ENCODE measurements around the gene IFITM5.
A peak's percentile ranks its signal among the peaks of the same experiment; 100 is the strongest.
"Not testable (repeated sequence)": the region's sequence is repeated elsewhere in the genome, so short reads cannot be mapped to it uniquely, and the experiment has no call there.

IFITM5 gene

GRCh38 chr11:311013-311748 lies 11.9 kb upstream of the IFITM5 start:
- DNase-seq, result not testable (repeated sequence)

- not testable (repeated sequence) for DNase-seq
Measured at GRCh38 chr11:309979-310572, 10.8 kb upstream of the IFITM5 start.

DNA sequence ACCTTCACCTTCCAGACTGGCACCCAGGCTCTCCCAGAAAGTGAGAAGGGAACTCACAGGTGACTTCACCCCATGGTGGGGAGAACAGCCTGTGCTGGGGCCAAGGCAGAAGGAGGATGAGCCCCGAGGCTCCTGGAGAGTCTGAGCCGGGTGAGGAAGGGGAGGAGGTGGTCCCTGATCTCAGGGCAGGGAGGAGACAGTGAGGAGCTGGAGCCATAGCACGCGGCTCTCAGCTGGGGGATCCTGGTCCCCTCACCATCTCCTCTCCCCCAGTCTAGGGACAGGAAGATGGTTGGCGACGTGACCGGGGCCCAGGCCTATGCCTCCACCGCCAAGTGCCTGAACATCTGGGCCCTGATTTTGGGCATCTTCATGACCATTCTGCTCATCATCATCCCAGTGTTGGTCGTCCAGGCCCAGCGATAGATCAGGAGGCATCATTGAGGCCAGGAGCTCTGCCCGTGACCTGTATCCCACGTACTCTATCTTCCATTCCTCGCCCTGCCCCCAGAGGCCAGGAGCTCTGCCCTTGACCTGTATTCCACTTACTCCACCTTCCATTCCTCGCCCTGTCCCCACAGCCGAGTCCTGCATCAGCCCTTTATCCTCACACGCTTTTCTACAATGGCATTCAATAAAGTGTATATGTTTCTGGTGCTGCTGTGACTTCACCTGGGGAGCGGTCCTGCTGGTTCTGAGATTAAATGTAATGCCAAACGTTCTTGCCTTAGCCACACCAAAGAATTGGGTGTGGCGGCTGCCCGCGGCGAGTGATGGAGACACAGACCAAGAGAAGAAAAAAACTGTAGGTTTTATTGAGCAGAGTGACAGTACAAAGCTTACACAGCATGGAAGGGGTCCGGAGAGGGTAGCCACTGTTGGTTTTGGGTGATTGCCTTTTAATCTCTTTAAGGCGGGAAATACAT lies 9.7 kb upstream of the IFITM5 start:
- DNase-seq, result not testable (repeated sequence)

GRCh38 chr11:307766-308708 lies 8.7 kb upstream of the IFITM5 start, which contains the start of gene IFITM2:
TSS of gene IFITM2 (plus strand) at chr11:307816. CDS start at chr11:308193, 377 bp downstream.
- peak; percentile 91 for DNase-seq

DNA sequence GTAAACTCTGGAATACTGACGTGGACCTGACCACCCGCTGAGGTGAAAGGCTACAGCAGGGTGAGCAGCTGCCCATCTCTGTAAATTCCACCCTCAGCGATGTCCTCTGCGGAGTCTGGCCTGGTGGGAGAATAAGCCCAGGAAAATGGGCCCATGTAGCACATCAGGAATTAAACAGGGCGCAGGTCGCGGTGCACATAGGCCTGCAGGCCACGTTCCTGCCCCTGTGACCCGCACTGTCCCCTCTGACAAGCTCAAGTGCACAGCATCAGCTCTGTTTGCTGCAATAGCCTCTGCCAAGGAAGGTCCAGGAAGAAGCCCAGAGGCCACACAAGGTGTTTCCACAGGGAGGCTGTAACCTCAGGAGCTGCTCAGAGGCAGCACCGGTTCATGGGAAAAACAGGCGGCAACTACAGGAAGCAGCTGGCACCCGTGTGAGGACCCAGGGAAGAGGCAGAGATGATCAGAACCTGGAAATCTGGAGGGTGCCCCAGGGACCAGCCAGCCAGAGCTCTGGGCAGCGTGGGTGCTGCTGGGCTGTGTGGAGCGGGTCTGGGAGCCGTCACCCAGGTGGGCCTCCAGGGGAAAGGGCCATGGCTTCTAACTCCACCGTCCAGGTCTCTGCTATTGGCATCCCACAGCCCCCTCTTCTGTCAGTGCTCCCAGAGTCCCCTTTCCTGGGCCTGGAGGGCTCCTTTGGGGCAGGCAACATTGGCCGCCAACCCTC lies 7.5 kb upstream of the IFITM5 start:
- DNase-seq, result no peak

DNA sequence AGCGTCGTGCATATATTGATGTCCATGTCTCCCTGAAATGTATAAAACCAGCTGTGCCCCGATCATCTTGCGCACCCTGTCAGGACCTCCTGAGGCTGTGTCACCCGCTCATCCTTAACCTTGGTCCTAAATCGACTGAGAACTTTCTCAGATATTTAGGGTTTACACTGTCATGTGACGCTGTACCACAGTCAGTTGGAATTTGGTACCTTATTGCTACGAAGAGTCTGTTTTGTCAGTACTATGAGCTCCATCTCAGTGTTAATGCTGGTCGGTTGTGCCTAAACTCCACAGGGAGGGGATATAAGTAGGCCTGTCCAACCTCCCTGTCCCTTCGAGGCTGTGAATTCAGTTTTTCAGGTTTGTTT lies 6.5 kb upstream of the IFITM5 start:
- no peak for DNase-seq

- peak; percentile 80 for DNase-seq
Measured at GRCh38 chr11:304915-305843, 5.9 kb upstream of the IFITM5 start.

GRCh38 chr11:304061-304506 lies 4.8 kb upstream of the IFITM5 start:
- no peak for DNase-seq

DNA sequence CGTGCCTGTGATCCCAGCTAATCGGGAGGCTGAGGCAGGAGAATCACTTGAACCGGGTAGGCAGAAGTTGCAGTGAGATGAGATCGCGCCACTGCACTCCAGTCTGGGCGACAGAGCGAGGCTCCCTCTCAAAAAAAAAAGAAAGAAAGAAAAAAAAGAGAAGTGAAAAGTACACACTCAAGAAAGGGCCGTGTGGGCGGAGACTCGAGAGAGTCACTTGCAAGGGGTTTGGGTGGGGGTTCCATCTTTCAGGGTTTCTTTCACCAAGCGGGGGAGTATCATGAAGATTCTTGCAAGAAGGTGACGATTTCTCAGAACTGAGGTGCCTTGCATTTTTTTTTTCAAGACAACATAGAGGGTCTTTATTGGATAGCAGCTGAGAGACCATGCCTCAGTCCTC lies 4.0 kb upstream of the IFITM5 start:
- no peak for DNase-seq

DNA sequence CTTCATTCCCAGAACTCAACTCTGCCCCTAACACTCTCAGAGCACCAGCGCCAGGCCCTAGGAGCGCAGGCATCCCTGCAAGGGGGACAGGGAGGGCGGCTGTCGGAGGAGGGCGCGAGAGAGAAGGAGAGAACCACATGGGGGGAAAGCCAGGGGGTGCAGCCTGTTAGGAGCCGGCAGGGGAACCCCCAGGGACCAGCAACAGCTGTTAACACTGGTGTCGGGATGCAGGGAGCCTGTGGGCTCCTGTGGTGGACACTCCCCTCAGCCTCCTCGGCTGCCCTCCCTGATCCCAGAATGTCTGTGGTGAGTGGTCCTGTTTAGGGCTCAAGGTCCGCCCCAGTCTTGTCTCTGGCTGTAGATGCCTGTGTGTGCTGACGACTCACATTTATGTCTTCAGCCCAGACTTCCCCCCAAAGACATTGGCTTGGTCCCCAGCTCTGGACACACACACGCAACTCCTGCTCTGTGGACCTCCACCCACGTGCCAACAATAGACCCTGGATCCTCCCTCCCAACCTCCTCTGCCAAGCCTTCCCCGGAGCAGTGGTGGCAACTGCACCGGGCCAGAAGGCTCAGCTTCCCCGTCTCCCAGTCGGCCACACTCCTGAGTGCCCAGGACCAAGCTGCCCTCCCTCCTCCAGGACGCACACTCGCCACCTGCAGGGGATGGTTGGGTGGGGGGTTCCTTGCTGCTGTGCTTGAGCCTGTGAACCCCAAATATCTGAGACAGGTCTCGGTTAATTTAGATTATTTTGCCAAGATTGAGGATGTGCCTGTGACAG lies 817 bp upstream of the IFITM5 start:
- peak; percentile 25 for DNase-seq

DNA sequence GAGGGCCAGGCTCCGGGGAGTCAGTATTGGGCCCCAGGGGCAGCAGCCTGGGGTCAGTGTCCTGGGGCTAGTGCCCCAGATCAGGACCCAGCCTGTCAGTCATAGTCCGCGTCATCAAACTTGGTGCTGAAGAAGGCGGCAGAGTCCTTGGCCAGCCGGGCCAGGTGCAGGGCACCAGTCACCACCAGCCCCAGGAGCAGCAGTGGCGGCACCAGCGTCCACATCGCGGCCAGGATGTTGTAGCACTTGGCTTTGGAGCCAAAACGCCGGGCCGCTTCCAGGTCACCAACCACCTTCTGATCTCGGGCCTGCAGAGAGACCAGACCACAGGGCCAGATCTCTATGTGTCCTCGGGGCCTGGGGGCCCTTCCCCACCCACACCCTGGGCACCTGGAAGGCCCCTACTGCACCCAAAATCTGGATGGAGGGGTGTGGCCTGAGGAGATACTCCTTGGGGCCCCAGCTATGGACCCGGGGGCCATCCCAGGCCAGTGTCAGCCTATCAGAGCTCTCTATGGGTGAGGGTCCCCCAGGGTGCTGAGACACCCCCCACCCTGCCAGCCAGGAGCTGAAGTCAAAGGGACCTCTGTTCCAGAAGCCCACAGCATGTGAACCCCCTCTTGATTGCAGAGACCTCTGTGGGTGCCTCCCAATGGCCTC lies 790 bp downstream of the IFITM5 start:
- no peak for DNase-seq

GRCh38 chr11:297586-298405 lies 1.5 kb downstream of the IFITM5 start:
- peak; percentile 48 for DNase-seq

DNA sequence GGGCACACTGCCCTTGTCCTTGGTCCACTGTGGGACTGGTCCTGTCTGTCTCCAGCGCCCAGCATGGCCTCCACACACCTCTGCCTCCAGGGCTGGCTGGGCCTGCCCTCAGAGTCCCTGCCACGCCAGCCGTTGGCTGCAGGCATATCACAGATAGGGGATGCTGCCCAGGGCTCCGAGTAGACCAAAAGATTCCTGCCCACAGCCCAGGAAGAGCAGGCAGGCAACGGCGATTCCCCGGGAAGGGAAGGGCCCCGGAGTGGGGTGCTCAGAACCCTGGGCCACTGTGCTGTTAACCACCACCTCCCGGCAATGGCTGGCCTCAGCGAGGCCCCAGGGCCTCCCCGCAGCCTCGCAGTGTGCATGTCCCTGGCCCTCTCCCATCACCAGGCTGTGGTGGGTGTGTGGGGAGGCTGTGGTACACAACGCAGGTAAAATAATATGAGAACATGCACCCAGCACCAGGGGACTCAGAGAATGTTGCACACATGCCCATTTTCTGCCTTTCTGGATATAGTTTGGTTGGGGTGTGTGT lies 2.2 kb downstream of the IFITM5 start:
- DNase-seq, result no peak

DNA sequence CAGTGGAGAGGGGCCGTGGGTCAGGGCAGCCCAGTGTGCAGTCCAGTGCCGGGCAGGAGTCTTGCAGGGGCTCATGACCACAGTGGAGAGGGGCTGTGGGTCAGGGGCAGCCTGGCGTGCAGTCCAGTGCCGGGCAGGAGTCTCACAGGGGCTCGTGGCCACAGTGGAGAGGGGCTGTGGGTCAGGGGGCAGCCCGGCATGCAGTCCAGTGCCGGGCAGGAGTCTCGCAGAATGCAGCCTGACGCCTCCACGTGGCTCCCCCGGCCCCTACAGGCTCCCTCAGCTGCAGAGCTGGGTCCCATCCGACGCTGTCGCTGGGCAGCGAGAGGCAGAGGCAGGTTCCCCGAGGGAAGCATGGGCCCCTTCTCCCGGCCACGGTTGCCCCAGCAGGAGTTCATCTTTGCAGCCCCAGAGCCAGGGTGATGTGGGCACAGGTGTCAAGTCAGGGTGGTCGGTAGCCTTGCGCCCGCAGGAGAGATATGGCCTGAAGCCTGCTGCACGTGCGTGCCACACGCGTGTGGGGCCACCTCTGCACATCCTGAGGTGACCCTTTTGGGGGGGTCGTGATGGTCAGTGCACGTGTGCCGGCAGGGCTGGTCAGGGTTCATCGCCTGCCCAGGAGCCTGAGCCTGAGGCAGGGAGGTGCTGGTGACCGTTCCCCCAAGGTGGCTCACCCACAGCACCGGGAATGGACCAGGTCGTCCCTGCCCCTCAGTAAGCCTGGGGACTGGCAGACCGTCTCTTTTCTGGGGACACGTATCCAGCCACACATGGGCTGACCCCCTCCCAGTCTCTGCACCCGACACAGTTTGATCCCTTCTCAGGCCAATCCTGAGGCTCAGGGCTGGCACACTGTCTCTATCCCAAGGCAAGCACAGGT lies 2.9 kb downstream of the IFITM5 start:
- DNase-seq, result no peak

DNA sequence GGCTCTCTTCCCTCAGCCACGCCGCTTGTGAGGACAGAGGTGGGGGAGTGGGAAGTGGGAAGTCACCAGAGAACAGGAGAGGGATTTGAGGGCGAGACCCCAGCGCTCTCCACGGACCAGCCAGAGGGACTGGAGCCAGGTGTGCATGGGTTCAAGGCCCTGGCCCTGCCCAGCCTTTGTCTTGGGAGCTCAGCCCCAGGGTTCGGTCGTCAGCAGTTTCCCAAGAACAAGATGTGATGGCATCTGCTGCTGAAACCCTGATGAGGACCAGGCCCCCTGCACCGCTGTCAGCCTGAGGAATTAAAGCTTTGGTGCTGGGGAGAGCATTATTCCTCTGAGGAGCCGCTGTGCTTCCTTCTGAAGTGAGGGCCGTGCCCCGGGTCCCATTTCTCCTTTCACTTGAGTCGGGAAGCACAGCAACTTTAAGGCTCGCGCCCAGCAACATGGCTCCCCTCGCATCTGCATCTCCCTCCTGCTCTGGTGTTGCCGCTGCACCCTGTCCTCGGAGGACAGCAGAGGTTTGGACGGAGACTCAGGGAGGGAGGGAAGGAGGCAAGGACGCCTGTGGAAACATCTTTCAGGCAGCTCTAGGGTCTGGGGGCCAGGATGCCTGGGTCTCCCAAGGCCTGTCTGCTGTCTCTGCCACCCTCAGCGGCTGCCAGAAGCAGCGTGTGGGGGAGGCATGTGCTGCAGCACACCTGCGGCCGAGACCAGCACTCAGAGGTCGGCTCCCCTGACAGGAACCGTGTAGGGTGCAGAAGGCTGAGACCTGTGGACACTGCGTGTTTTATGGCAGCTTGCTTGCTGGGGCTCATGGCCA lies 3.8 kb downstream of the IFITM5 start:
- DNase-seq, result no peak

DNA sequence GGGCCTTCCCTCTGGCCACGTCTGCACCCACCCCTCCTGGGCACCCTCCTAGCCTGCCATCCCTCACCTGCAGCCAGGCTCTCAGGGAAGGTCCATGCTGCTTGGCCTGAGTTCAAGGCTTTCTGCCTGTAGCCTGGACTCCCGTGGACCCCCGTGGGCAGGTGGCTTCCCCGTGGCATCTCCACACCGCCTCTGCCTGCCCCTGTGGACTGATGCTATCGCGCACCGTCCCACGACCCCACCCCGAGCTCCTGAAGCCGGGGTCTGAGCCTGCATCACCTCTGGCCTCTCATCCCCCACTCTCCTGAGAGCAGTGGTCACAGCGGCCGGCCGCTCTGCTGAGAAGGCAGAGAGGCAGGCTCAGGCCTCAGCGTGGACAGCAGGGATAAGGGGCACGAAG lies 4.5 kb downstream of the IFITM5 start:
- no peak for DNase-seq

Data from fibroblast of upper back skin (primary cell).